OCI-LY1 (cell line): ENCODE data around the gene PKNOX2.

Experiments used
- H2AFZ ChIP-seq: fragments of 200-600 bp; sonication (generic), shearing (Covaris generic); 2 replicates; pipeline ENCODE4 v1.6.0; 2014; ENCODE audit warnings: antibody characterized with exemption, mild to moderate bottlenecking, low read length
- H3F3A ChIP-seq: fragments of 200-600 bp; sonication (generic), shearing (Covaris generic); 2 replicates; pipeline ENCODE4 v1.6.0; 2014; ENCODE audit warnings: mild to moderate bottlenecking, antibody characterized with exemption, low read length, moderate library complexity; ENCODE audit not compliant: insufficient read depth
- H3K27ac ChIP-seq: fragments of 200-600 bp; sonication (generic); 2 replicates; pipeline ENCODE4 v1.5.1; 2014; ENCODE audit warnings: low read length, mixed run types, mild to moderate bottlenecking, low read depth; ENCODE audit not compliant: poor library complexity, severe bottlenecking
- H3K27me3 ChIP-seq: fragments of 200-600 bp; sonication (generic); 2 replicates; pipeline ENCODE4 v1.6.0; 2014; ENCODE audit warnings: antibody characterized with exemption, mild to moderate bottlenecking, low read length, moderate library complexity; ENCODE audit not compliant: insufficient read depth
- H3K36me3 ChIP-seq: fragments of 200-600 bp; sonication (generic); 2 replicates; pipeline ENCODE4 v1.6.1; 2014; ENCODE audit warnings: mild to moderate bottlenecking, antibody characterized with exemption, low read length, moderate library complexity, mixed read lengths; ENCODE audit not compliant: insufficient read depth
- H3K4me1 ChIP-seq: fragments of 200-600 bp; sonication (generic); 2 replicates; pipeline ENCODE4 v1.5.1; 2014; ENCODE audit warnings: mild to moderate bottlenecking, low read length, moderate library complexity; ENCODE audit not compliant: insufficient read depth, severe bottlenecking
- H3K4me2 ChIP-seq: fragments of 200-600 bp; sonication (generic), shearing (Covaris generic); 2 replicates; pipeline ENCODE4 v1.6.1; 2014; ENCODE audit warnings: low read length
- H3K4me3 ChIP-seq: fragments of 200-600 bp; sonication (generic); 2 replicates; pipeline ENCODE4 v1.5.1; 2014; ENCODE audit warnings: low read length, low read depth, mild to moderate bottlenecking, mixed read lengths; ENCODE audit not compliant: poor library complexity, severe bottlenecking
- H3K79me2 ChIP-seq: fragments of 200-600 bp; shearing (Covaris generic); 2 replicates; pipeline ENCODE4 v1.6.1; 2016; ENCODE audit warnings: mixed run types, low read length, mixed read lengths; ENCODE audit not compliant: insufficient read depth
- H3K9ac ChIP-seq: fragments of 200-600 bp; sonication (generic), shearing (Covaris generic); 2 replicates; pipeline ENCODE4 v1.6.1; 2014; ENCODE audit warnings: mild to moderate bottlenecking, low read length, mixed read lengths
- H3K9me2 ChIP-seq: fragments of 200-600 bp; sonication (generic), shearing (Covaris generic); 2 replicates; pipeline ENCODE4 v1.6.1; 2014; ENCODE audit warnings: low read depth, mild to moderate bottlenecking, low read length, mixed read lengths
- H3K9me3 ChIP-seq: fragments of 200-600 bp; shearing (Covaris generic); 2 replicates; pipeline ENCODE4 v1.6.1; 2014; ENCODE audit warnings: low read length, mixed read lengths
- H4K20me1 ChIP-seq: fragments of 200-600 bp; sonication (generic), shearing (Covaris generic); 2 replicates; pipeline ENCODE4 v1.6.0; 2016; ENCODE audit warnings: mild to moderate bottlenecking, low read length; ENCODE audit not compliant: insufficient read depth
- CTCF ChIP-seq: fragments of 200-600 bp; sonication (generic), shearing (Covaris generic); IDR thresholded peaks from 2 replicates; pipeline ENCODE4 v1.5.1; 2017; ENCODE audit warnings: mild to moderate bottlenecking, antibody characterized with exemption, low read length, moderate library complexity, mixed read lengths
- EZH2 ChIP-seq: fragments of 200-600 bp; sonication (generic), shearing (Covaris generic); IDR thresholded peaks from 2 replicates; pipeline ENCODE4 v1.8.0; 2017; ENCODE audit warnings: borderline replicate concordance, mixed run types, mild to moderate bottlenecking, antibody characterized with exemption, low read length, moderate library complexity, mixed read lengths

Gene PKNOX2

DNA sequence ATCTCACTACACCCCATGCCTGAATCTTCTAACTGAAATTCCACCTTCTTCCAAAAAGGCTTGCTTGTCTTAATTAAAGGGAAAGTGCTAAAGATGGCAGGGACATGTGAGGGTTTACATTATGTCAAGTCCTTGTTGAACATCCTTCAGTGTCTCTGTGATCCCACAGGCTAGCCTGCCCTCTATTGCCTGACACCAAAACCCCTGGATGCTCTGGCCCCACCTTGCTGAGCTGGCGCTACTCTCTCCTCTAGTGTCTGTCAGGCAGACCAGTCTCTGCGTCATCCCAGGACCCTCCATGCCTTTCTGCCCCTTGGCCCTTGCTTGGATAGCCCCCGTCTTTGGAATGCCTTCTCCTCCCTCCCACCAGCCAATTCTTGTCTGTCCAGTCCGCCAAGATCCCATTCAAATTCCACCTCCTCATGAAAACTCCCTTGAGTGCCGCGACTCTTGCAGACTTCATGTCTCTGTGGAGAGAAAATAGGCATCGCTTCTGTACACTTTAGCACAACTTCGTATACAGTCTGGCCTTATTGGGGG, 69.3 kb downstream of the PKNOX2 start:
- no peaks in the 10 kb centered on the region for H4K20me1 ChIP-seq
- H3K27ac ChIP-seq, result no peak overlapping the region
- H3K27me3 ChIP-seq, result no peaks in the 10 kb centered on the region
- TF ChIP-seq CTCF, result no peak
- TF ChIP-seq EZH2, result no peak
- H3K36me3 ChIP-seq, result no peaks in the 10 kb centered on the region
- no peak overlapping the region for H2AFZ ChIP-seq
- H3F3A ChIP-seq, result no peaks in the 10 kb centered on the region
- H3K9me3 ChIP-seq, result no peaks in the 10 kb centered on the region
- no peak overlapping the region for H3K4me3 ChIP-seq
- no peaks in the 10 kb centered on the region for H3K4me1 ChIP-seq
- H3K9me2 ChIP-seq, result no peaks in the 10 kb centered on the region
- no peak overlapping the region for H3K4me2 ChIP-seq
- no peak overlapping the region for H3K9ac ChIP-seq
- no peaks in the 10 kb centered on the region for H3K79me2 ChIP-seq

- Histone ChIP-seq H3K4me3 (no peak overlapping the region), H3K9me3 (no peaks in the 10 kb centered on the region), H3K79me2 (no peaks in the 10 kb centered on the region), H3K9me2 (no peaks in the 10 kb centered on the region), H3K4me1 (no peaks in the 10 kb centered on the region), H3K27me3 (no peaks in the 10 kb centered on the region), H3K9ac (no peak overlapping the region), H4K20me1 (no peaks in the 10 kb centered on the region), H3K36me3 (no peaks in the 10 kb centered on the region), H2AFZ (no peak overlapping the region), H3F3A (no peaks in the 10 kb centered on the region), H3K27ac (no peak overlapping the region), H3K4me2 (no peak overlapping the region)
- TF ChIP-seq CTCF, result no peak
These were observed 70.5 kb downstream of the PKNOX2 start for GRCh38 chr11:125235071-125235471.

GRCh38 chr11:125236072-125236825, 71.7 kb downstream of the PKNOX2 start:
- no peak overlapping the region for H3K4me2 ChIP-seq
- no peaks in the 10 kb centered on the region for H4K20me1 ChIP-seq
- H3K4me1 ChIP-seq, result no peaks in the 10 kb centered on the region
- TF ChIP-seq EZH2 (no peak), CTCF (no peak)
- H3K9me2 ChIP-seq, result no peaks in the 10 kb centered on the region
- H3K4me3 ChIP-seq, result no peak overlapping the region
- H3K9me3 ChIP-seq, result no peaks in the 10 kb centered on the region
- no peaks in the 10 kb centered on the region for H3F3A ChIP-seq
- no peak overlapping the region for H2AFZ ChIP-seq
- H3K27me3 ChIP-seq, result no peaks in the 10 kb centered on the region
- H3K79me2 ChIP-seq, result no peaks in the 10 kb centered on the region
- H3K27ac ChIP-seq, result no peak overlapping the region
- H3K36me3 ChIP-seq, result no peaks in the 10 kb centered on the region
- no peak overlapping the region for H3K9ac ChIP-seq
